Endothelial cell of umbilical vein (primary cell): ENCODE results near the gene LLPH. TPM values are rescaled to one million over a fixed set of nuclear protein-coding genes. Genes with fewer than 3 reads are reported as not detected.

Source experiments
- BruUV-seq: library from RNA; stranded (reverse); fragments of 400-500 nt; replicated peaks from 2 replicates; lab custom pipeline; 2021; lab: Mats Ljungman, UMichigan
- CTCF ChIA-PET: fragments of 300-600, 350-600 bp; sonication (Branson Sonifier 250); formaldehyde crosslinking; loops from one replicate; lab custom pipeline; 2021; ENCODE audit warnings: antibody characterized with exemption, inconsistent platforms; lab: Charles Lee
- POLR2A ChIA-PET: fragments of 300-600, 350-600 bp; sonication (Branson Sonifier 250); formaldehyde crosslinking; loops from one replicate; lab custom pipeline; 2021; ENCODE audit warnings: antibody characterized with exemption, inconsistent platforms; lab: Charles Lee
- DNase-seq: peaks from one replicate; pipeline ENCODE4 v3.0.0-alpha.2; 2011; ENCODE audit warnings: low read depth, low spot score
- FAIRE-seq: peaks from 2 replicates; lab custom pipeline; 2011; peaks lifted over from hg19 to GRCh38; lab: Jason Lieb, UNC
- H2AFZ ChIP-seq: 2 replicates; pipeline ENCODE4 v1.6.0; 2012; ENCODE audit warnings: low read depth, low read length, control low read depth, inconsistent platforms
- H3K27ac ChIP-seq: 2 replicates; pipeline ENCODE4 v1.5.1; 2011; ENCODE audit warnings: low read depth, mild to moderate bottlenecking, control low read depth, low read length, moderate library complexity; ENCODE audit not compliant: insufficient read depth
- H3K27me3 ChIP-seq, 2 experiments: 2 replicates each; pipeline versions ENCODE4 v1.6.0 to v1.6.1; 2011; ENCODE audit warnings: low read length in 2 of 2, mixed read lengths in 1 of 2; ENCODE audit not compliant: control insufficient read depth in 2 of 2, insufficient read depth in 2 of 2
- H3K36me3 ChIP-seq, 2 experiments: 2 replicates in 1 of 2; 3 replicates in 1 of 2; pipeline ENCODE4 v1.5.1; 2011; ENCODE audit warnings: low read length in 2 of 2, mild to moderate bottlenecking in 1 of 2, moderate library complexity in 1 of 2; ENCODE audit not compliant: control insufficient read depth in 2 of 2, insufficient read depth in 2 of 2; ENCODE audit errors: extremely low read depth in 1 of 2
- H3K4me1 ChIP-seq: 3 replicates; pipeline ENCODE4 v1.5.1; 2011; ENCODE audit warnings: mild to moderate bottlenecking, low read length; ENCODE audit not compliant: control insufficient read depth, insufficient read depth; ENCODE audit errors: extremely low read depth
- H3K4me2 ChIP-seq: 2 replicates; pipeline ENCODE4 v1.6.1; 2011; ENCODE audit warnings: low read length, control low read depth, mixed read lengths; ENCODE audit not compliant: insufficient read depth
- H3K4me3 ChIP-seq, 3 experiments: fragments of 200-600 bp in 1 of 3; sonication (generic), shearing (Covaris generic) in 1 of 3; replicated peaks in 1 of 3; 2 replicates each; pipeline ENCODE4 v1.5.1; 2011 to 2016; ENCODE audit warnings: control low read depth in 3 of 3, low read length in 3 of 3, mild to moderate bottlenecking in 2 of 3, inconsistent platforms in 1 of 3, low read depth in 1 of 3, moderate library complexity in 1 of 3; ENCODE audit not compliant: insufficient read depth in 1 of 3
- H3K79me2 ChIP-seq: 2 replicates; pipeline ENCODE4 v1.6.0; 2012; ENCODE audit warnings: low read length, inconsistent platforms; ENCODE audit not compliant: control insufficient read depth, insufficient read depth
- H3K9ac ChIP-seq: replicated peaks from 2 replicates; pipeline ENCODE3; 2011; ENCODE audit warnings: low read length, control low read depth; ENCODE audit not compliant: insufficient read depth; ENCODE audit errors: extremely low read depth
- H3K9me1 ChIP-seq: replicated peaks from 3 replicates; pipeline ENCODE4 v1.6.0; 2011; ENCODE audit warnings: mild to moderate bottlenecking, low read length; ENCODE audit not compliant: control insufficient read depth, insufficient read depth; ENCODE audit errors: extremely low read depth
- H3K9me3 ChIP-seq: replicated peaks from 2 replicates; pipeline ENCODE4 v1.5.1; 2012; ENCODE audit warnings: low read length, inconsistent platforms; ENCODE audit not compliant: control insufficient read depth, insufficient read depth
- H4K20me1 ChIP-seq: replicated peaks from 2 replicates; pipeline ENCODE3; 2011; ENCODE audit warnings: mild to moderate bottlenecking, low read length; ENCODE audit not compliant: control insufficient read depth, insufficient read depth; ENCODE audit errors: extremely low read depth
- EZH2 ChIP-seq: IDR thresholded peaks from 2 replicates; pipeline ENCODE4 v1.6.1; 2012; ENCODE audit warnings: borderline replicate concordance, low read depth, mild to moderate bottlenecking, moderate library complexity, low read length, inconsistent platforms; ENCODE audit not compliant: severe bottlenecking
- FOS ChIP-seq: IDR thresholded peaks from 2 replicates; pipeline ENCODE4 v1.6.1; 2011; ENCODE audit warnings: mild to moderate bottlenecking, low read length, moderate library complexity, borderline replicate concordance; ENCODE audit not compliant: insufficient read depth
- JUN ChIP-seq: IDR thresholded peaks from 2 replicates; pipeline ENCODE4 v1.6.1; 2011; ENCODE audit warnings: borderline replicate concordance, low read depth; ENCODE audit not compliant: insufficient read length, insufficient read depth
- POLR2A ChIP-seq: IDR thresholded peaks from 2 replicates; pipeline ENCODE4 v1.6.1; 2012; ENCODE audit warnings: low read depth, mild to moderate bottlenecking, control low read depth, low read length
- POLR2AphosphoS5 ChIP-seq: IDR thresholded peaks from 2 replicates; pipeline ENCODE4 v1.6.1; 2012; ENCODE audit warnings: low read depth, mild to moderate bottlenecking, control low read depth, low read length, moderate library complexity; ENCODE audit not compliant: insufficient read depth
- dilution Hi-C: fragments of 300-500 bp; cut with MboI; formaldehyde crosslinking; loops from one replicate; pipeline ENCODE4 v1.15.0; 2019; ENCODE audit warnings: low sequenced_read_pairs; ENCODE audit not compliant: extremely low pct_ligation_motif_present
- intact Hi-C: fragments of 100-400 bp; cut with micrococcal nuclease; formaldehyde crosslinking; loops from one replicate; pipeline ENCODE4 v1.10.0; 2022
- polyA plus RNA-seq, 4 experiments: library from polyadenylated mRNA; depleted of rRNA in 3 of 4; stranded (reverse) in 3 of 4; unstranded in 1 of 4; fragments of >200 nt; gene quantifications; 2 replicates each; pipeline versions ENCODE4 v1.2.1 to v1.2.3, GENCODE V29; 2011 to 2012; ENCODE audit warnings: missing spikeins in 1 of 4
- total RNA-seq: library from RNA; stranded (reverse); gene quantifications from 2 replicates; pipeline ENCODE4 v1.2.3, GENCODE V29; 2021
- TF ChIP-seq, protein P1 (sequence below), 2 donors: IDR thresholded peaks; 1 replicate in 1 of 2; 2 replicates in 1 of 2; pipeline ENCODE4 v1.5.1; 2011; ENCODE audit warnings: low read length in 2 of 2, mild to moderate bottlenecking in 2 of 2, moderate library complexity in 2 of 2, control low read depth in 1 of 2, inconsistent platforms in 1 of 2, low read depth in 1 of 2; ENCODE audit not compliant: insufficient read depth in 1 of 2; ENCODE audit errors: extremely low read depth in 1 of 2
- TF ChIP-seq, protein P2 (sequence below): IDR thresholded peaks from 2 replicates; pipeline ENCODE4 v1.6.1; 2011; ENCODE audit not compliant: insufficient read depth, insufficient read length

LLPH gene
- total and polyA plus RNA-seq, 2 donors (not counting 3 experiments of a cell fraction or from before 2014, with no cell fraction given): 4.0 to 34.0 TPM

DNA sequence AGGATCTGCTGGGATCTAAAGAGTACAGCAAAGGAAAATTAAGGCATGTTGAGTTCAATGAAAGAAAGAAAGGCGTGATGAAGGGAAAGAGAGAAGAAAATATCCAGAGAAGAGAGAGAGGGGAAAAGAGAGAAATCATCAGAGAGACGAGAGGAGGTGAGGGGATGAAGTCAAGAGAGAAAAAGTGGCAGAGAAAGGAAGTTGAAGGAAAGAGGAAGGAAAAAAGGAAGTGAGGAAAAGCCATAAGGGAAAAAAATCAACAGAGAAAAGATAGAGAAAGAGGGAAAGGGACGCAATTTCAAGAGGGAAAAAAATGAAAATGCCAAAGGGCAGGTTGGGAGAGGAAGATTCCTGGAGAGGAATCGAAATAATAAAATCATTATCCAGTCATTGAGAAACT is 40.4 kb downstream of the LLPH start:
- Histone ChIP-seq H3K9me1 (no peaks in the 10 kb centered on the region), H3K36me3 (no peaks in the 10 kb centered on the region), H4K20me1 (no peaks in the 10 kb centered on the region), H3K27me3 (no peaks in the 10 kb centered on the region), H2AFZ (peak overlapping the region; percentile 31), H3K4me2 (peak overlapping the region; percentile 53), H3K27ac (no peak overlapping the region), H3K4me3 (no peak overlapping the region), H3K4me1 (peaks cover 6% of the 10 kb centered on the region), H3K9ac (no peak overlapping the region), H3K79me2 (no peaks in the 10 kb centered on the region), H3K9me3 (no peaks in the 10 kb centered on the region)
- intact Hi-C loops (no loop called here), dilution Hi-C loops (no loop called here)
- POLR2A ChIA-PET: no interaction called here
- DNase-seq (no peak), FAIRE-seq (no peak)
- CTCF ChIA-PET: interaction anchor here (0.8 to 1.2 kb wide), 4 partner anchors 13 to 533 kb away, joined by 3 to 5 read pairs (median 3); no protein-coding TSS in a partner anchor
- TF ChIP-seq POLR2AphosphoS5: no peak
- no peak for TF ChIP-seq JUN
- TF ChIP-seq, protein P1, sequence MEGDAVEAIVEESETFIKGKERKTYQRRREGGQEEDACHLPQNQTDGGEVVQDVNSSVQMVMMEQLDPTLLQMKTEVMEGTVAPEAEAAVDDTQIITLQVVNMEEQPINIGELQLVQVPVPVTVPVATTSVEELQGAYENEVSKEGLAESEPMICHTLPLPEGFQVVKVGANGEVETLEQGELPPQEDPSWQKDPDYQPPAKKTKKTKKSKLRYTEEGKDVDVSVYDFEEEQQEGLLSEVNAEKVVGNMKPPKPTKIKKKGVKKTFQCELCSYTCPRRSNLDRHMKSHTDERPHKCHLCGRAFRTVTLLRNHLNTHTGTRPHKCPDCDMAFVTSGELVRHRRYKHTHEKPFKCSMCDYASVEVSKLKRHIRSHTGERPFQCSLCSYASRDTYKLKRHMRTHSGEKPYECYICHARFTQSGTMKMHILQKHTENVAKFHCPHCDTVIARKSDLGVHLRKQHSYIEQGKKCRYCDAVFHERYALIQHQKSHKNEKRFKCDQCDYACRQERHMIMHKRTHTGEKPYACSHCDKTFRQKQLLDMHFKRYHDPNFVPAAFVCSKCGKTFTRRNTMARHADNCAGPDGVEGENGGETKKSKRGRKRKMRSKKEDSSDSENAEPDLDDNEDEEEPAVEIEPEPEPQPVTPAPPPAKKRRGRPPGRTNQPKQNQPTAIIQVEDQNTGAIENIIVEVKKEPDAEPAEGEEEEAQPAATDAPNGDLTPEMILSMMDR (IDR thresholded peaks at IDR 0.05; ENCODE audit: extremely low read depth in 1 of 2, insufficient read depth in 1 of 2, low read depth in 1 of 2, low read length in 2 of 2): no peak
- TF ChIP-seq, protein P2, sequence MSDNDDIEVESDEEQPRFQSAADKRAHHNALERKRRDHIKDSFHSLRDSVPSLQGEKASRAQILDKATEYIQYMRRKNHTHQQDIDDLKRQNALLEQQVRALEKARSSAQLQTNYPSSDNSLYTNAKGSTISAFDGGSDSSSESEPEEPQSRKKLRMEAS: no peak
- TF ChIP-seq EZH2: no peak
- TF ChIP-seq POLR2A: no peak
- TF ChIP-seq FOS: no peak
- BruUV-seq: no TSS peak
